Left kidney (tissue), 8 donors: ENCODE measurements around the gene INTS4. TPM values are rescaled to one million over a fixed set of nuclear protein-coding genes. Genes with fewer than 3 reads are reported as not detected.
"Not testable (repeated sequence)": the region's sequence is repeated elsewhere in the genome, so short reads cannot be mapped to it uniquely, and the experiment has no call there.

Source experiments
- DNase-seq: peaks from one replicate; pipeline ENCODE4 v3.0.0-alpha.2; 2013
- long read RNA-seq, 8 donors: transcript quantifications; one replicate each; lab custom pipeline, GENCODE V29; 2026
- polyA plus RNA-seq: library from polyadenylated mRNA; unstranded; fragments of 120-200 nt; gene quantifications from one replicate; pipeline ENCODE4 v1.2.1, GENCODE V29; 2013; ENCODE audit not compliant: insufficient read length

The INTS4 gene, protein sequence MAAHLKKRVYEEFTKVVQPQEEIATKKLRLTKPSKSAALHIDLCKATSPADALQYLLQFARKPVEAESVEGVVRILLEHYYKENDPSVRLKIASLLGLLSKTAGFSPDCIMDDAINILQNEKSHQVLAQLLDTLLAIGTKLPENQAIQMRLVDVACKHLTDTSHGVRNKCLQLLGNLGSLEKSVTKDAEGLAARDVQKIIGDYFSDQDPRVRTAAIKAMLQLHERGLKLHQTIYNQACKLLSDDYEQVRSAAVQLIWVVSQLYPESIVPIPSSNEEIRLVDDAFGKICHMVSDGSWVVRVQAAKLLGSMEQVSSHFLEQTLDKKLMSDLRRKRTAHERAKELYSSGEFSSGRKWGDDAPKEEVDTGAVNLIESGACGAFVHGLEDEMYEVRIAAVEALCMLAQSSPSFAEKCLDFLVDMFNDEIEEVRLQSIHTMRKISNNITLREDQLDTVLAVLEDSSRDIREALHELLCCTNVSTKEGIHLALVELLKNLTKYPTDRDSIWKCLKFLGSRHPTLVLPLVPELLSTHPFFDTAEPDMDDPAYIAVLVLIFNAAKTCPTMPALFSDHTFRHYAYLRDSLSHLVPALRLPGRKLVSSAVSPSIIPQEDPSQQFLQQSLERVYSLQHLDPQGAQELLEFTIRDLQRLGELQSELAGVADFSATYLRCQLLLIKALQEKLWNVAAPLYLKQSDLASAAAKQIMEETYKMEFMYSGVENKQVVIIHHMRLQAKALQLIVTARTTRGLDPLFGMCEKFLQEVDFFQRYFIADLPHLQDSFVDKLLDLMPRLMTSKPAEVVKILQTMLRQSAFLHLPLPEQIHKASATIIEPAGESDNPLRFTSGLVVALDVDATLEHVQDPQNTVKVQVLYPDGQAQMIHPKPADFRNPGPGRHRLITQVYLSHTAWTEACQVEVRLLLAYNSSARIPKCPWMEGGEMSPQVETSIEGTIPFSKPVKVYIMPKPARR
- 53.6 TPM for polyA plus RNA-seq
- long read RNA-seq, donor 1, partial matches to known transcripts = 5 of 7 reads
- long read RNA-seq, donor 1, other reads (novel, unspliced or antisense) = 0 of 7 reads
- long read RNA-seq, donor 2, partial matches to known transcripts = 0 of 3 reads
- long read RNA-seq, donor 2, other reads (novel, unspliced or antisense) = 0 of 3 reads
- long read RNA-seq, donor 3, partial matches to known transcripts = 0 of 4 reads
- long read RNA-seq, donor 3, other reads (novel, unspliced or antisense) = 0 of 4 reads
- long read RNA-seq, donor 4 = 0 reads
- long read RNA-seq, donor 5 = 0 reads
- long read RNA-seq, donor 6, partial matches to known transcripts = 0 of 1 reads
- long read RNA-seq, donor 6, other reads (novel, unspliced or antisense) = 0 of 1 reads
- long read RNA-seq, donor 7, partial matches to known transcripts = 0 of 4 reads
- long read RNA-seq, donor 7, other reads (novel, unspliced or antisense) = 0 of 4 reads
- long read RNA-seq, donor 8, partial matches to known transcripts = 0 of 1 reads
- long read RNA-seq, donor 8, other reads (novel, unspliced or antisense) = 0 of 1 reads

DNA sequence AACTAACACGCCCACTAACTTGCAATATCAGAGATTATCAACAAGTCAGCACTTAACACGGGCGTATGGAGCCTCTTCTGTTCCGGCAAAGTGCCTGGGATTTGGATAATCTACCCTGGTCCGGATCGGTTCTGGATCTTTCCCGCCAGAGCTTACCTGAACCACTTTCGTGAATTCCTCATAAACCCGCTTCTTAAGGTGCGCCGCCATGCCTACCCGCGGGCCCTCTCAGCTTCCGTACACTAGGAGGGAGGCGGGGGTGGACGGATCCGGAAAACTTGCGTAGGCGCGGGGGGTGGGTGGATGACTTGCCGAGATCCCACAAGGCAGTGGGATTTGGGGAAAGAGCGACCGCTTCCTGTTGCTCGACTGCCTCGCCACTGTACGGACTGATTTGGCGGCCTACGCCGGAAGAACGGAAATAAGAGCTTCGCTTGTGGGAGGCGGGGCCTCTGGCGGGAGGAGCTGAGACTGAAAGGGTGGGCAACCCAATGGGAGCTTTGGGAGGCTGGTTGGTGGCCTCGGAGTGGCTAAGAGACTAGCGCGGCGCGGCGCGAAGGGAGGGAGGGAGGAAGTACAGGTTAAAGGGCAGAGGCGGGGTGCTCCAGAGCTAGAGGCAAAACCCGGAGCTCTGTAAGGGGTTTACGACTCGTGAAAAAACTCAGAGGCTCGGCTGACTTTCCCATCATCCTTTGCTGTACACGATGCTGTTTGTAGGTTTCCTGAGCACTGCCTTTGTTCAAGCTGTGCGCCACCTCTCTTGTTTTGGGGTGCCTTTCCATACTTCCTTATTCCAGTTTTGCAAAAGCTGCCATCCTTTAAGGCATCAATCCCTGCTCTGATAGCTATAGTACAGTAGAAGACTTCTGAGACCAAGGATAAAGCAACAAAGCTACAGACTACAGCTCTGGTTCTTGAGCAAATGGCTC is at the start of gene INTS4:
Gene INTS4, minus strand, starts transcription at position 235 of the 929 bp plus-strand sequence. Its CDS starts 25 bp downstream, at position 210.
- DNase-seq = peak; percentile 100

DNA sequence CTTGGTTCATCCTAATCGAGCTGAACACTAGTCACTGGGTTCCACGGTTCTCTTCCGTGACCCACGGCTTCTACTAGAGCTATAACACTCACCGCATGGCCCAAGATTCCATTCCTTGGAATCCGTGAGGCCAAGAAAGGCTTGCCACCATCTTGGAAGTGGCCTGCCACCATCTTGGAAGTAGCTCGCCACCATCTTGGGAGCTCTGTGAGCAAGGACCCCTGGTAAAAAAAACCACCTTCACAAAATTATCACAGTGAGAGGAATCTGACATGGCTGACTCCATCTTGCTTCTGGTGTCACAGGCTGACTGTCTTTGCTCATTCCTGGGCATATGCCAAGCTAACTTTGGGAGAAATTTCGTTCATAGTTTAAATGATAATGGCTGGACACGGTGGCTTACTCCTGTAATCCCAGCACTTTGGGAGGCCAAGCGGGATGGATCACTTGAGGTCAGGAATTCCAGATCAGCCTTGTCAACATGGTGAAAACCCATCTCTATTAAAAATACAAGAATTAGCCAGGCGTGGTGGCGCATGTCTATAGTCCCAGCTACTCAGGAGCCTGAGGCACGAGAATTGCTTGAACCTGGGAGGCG is 47.5 kb upstream of the INTS4 start:
- no peak for DNase-seq

DNA sequence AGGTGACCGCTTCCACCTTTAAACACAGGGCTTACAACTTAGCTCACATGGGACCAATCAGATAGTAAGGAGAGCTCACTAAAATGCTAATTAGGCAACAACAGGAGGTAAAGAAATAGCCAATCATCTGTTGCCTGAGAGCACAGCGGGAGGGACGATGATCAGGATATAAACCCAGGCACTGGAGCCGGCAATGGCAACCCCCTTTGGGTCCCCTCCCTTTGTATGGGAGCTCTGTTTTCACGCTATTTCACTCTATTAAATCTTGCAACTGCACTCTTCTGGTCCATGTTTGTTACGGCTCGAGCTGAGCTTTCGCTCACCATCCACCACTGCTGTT is 46.9 kb upstream of the INTS4 start:
- not testable (repeated sequence) for DNase-seq

DNA sequence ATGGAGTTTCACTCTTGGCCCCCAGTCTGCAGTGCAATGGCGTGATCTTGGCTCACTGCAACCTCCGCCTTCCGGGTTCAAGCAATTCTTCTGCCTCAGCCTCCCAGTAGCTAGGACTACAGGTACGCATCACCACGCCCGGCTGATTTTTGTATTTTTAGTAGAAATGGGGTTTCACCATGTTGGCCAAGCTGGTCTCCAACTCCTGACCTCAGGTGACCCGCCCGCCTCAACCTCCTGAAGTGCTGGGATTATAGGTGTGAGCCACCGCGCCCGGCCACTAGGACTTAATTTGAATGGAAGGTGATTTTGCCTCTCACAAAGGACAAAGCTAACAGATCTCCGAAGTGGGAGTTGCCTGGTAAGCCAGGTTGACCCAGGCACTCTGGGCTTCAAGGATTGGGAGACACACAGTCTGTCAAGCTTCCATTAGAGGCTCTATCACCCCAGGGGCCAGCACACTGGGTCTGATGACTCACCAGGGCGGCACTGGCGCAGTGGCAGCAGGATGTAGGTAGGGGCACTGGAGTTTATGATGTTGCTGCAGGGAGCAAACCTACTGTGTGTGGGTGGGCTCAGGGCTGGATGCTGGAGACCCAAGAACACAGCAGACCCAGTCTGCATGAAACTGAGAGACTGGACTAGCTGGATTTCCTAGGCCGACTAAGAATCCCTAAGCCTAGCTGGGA is 46.4 kb upstream of the INTS4 start:
- DNase-seq = no peak

DNA sequence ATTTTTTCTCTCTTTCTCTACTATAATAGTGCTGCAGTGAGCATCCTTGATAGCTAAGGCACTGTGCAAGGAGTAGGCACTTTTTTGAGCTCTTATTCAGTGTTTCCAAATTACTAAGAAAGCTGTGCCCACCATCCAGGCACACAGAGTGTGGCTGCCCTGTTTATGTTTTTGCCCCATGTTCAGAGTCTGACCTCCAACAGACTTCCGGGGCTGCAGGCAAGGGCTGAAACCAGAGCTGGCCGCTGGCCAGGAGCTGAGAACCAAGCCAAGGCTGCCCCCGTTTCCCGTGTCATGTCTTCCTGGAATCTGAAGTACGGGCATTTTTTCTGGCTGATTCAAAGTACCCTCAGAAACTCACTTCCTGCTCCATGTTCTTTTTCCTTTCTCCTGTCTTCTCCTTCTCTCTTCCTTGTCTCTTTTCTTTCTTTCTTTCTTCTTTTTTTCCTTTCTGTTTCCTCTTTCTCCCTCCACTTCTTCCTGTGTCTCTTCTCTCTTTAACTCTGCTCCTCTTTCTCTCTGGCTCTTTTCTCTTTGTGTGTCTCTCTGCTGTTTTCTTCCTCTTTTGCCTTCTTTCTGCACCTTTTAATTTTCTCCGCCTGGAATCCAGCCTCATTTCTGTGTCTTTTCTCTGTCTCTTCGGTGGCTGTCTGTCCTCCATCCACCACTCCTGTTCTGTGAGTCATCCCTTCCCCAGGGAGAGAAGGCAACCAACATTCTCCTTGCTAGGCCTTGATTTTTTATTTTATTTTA is 45.6 kb upstream of the INTS4 start:
- DNase-seq = peak; percentile 61

DNA sequence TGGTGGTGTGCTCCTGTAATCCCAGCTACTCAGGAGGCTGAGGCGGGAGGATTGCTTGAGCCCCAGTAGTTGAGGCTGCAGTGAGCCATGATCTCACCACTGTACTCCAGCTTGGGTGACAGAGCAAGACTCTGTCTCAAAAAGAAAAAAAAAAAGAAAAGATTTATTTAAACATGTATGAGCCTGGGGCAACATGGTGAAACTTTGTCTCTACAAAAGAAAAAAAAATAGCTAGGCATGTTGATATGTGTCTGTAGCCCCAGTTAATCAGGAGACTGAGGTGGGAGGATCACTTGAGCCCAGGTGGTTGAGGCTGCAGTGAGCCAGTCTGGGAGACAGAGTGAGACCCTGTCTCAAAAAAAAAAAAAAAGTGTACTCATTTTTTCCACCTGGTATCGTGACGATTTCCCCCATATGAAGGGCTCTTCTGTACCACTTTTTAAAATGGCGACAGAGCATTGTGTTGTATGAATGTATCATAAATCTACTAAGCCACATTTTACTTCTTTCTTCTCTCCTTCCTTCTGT is 45.0 kb upstream of the INTS4 start:
- DNase-seq = no peak

DNA sequence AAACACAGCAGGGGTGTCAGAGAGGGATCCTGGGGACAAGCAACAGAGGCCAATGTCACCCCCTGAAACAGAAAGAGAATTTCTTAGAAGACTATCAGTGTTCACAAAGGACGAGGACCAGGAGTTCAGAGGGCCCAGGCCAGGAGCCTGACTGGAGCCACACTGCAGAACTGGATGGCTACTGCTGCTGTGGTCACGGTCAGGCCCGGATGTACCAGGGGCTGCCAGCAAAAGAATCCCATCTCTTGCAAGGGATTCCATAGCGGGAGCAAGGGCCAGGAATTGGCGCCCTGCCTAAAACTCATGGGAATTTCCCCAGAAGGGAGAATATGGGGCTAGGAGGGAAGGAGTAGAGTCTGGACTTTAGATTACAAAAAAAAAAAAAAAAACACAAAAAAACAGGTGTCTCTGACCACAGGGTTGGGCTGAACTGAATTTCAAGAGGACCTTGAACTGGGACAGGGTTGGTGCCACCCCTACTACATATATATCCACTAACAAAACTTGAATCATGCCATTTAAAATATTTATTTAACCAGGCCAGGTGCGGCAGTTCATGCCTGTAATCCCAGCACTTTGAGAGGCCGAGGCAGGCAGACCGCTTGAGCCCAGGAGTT is 44.3 kb upstream of the INTS4 start:
- no peak for DNase-seq

DNA sequence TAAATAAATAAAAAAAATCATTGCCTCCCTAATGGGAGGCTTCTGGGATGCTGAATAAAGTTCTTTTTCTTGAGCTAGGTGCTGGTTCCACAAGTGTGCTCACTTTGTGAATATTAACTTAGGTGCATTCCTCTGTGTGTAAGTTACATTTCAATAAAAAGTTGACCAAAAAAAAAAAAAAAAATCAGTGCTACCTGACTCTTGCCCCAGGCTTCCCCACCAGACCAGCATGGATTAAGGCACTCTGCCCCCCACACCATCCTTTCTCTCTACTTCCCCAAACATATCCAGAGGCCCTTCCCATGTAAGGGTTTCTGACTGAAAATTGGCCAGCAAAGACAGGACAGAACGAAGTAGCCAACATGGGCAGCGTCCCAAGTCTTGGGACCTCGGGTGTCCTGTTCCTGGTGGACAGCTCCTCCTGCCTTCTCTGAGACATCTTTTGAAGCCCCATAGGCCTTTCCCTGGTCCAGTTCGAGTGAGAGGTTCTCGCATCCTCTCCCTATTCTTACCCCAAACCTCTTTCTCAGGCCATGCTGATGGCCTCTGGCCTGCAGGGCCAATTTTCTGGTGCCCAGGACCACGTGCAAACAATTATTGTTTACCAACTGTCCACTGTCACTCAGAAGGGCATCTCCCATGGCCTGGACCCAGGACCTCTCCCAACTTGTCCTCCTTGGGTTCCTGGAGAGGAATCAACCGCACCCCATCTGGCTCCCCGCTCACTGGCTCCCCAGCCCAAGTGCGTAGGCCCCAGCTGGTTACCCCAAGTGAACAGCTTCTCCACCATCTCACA is 43.6 kb upstream of the INTS4 start:
- no peak for DNase-seq

DNA sequence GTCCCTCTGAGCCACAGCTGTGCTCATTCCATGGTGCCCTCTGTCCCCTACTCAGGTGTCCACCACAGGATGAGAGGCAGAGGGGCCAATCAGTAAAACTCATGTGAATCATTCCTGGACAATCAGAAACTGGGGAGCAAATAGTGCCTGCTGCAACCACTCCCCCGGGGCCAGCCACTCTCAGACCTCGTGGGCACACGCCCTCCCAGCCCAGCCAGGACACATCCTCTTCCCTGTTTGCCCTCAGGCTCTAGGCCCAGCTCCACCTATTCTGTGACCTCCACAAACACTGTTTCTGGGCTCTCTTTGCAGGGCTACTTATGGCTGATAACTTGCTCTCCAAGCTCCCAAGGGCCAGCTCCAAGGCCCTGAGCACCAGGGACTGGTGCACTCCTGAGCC is 42.6 kb upstream of the INTS4 start:
- no peak for DNase-seq

DNA sequence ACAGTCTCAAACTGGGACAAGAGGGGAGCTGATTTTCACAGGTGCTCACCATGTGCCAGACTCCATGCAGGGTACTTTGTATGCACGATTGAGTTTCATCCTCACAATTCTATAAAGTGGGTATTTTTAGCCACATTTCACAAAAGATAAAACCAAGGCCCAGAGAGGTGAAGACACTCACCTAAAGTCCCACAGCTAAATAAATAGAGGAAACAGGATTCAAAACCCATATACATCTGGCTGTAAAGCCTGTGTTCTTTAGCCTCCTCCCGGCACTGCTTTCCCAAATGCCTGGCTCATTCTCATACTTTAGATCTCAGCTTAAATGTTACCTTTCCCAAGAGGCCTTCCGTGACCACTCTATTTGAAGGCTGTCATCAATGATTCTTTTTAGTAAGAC is 41.8 kb upstream of the INTS4 start:
- no peak for DNase-seq

DNA sequence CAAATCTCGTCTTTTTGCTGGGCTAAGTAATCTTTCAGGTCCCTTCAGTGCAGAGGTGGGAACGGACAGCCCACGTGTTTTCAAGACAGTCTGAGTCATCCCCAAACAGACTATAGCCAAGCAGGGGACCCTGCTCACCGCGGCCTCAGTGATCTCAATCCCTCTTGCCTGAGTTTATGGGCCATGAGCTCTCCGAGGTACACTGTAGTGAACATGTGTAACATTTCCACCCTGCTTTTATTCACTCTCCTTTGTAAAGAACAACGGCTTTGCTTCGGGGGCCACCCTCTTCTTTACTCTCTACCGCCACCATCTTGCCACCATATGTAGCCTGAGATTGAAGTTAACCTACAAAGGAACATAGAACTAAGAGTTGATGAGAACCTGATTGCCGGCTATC is 40.2 kb upstream of the INTS4 start:
- DNase-seq = no peak

DNA sequence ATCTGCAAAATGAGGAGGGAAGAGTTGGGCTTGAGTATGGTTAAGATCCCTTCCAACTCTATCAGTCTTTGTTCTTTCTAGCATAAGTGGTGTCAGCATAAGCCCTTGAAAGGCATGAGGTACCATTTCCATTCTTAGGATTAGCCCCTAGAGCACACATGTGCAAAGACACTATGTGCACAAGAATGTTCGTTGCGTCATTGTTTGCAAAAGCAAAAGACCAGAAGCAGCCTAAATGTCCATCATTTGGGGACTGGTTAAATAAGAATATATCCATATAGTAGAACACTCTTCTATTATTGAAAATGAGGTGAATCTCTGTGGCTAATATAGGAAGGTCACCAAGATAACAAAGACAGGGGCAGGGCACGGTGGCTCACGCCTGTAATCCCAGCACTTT is 38.6 kb upstream of the INTS4 start:
- no peak for DNase-seq

DNA sequence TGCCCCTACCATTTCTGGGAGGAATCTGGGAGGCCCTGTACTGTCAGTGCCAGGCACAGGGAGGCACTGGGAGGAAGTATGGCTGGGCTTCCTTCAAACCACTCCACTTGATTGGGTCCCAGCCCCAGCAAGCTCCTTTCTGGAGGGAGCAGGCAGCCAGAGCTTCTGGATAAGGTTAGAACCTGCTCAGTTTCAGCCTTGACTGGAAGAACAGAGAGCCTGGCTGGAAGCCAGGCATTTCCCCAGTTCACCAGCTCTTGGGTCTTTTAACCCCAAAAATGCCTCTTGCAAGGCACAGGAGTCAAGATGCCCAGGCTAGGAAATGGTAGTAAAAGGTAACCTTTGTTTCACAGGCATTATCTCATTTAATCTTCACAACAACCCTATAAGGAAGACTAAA is 37.6 kb upstream of the INTS4 start:
- DNase-seq = no peak

DNA sequence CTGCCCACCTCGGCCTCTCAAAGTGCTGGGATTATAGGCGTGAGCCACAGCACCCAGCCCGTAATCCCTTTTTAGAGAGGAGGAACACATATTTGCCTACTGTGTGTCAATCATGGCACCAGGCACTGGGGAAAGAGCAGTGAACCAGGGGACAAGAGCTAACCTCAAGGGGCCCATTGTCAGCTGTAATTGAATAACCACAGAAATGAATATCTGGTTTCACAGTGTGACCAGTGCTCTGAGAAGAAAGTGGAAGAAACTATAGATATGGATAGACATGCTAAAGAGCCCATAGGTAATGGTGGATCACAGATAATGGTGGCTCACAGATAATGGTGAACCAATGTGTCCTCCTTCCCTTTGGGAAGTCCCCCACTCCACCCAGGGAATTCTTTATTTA is 37.2 kb upstream of the INTS4 start:
- DNase-seq = no peak

DNA sequence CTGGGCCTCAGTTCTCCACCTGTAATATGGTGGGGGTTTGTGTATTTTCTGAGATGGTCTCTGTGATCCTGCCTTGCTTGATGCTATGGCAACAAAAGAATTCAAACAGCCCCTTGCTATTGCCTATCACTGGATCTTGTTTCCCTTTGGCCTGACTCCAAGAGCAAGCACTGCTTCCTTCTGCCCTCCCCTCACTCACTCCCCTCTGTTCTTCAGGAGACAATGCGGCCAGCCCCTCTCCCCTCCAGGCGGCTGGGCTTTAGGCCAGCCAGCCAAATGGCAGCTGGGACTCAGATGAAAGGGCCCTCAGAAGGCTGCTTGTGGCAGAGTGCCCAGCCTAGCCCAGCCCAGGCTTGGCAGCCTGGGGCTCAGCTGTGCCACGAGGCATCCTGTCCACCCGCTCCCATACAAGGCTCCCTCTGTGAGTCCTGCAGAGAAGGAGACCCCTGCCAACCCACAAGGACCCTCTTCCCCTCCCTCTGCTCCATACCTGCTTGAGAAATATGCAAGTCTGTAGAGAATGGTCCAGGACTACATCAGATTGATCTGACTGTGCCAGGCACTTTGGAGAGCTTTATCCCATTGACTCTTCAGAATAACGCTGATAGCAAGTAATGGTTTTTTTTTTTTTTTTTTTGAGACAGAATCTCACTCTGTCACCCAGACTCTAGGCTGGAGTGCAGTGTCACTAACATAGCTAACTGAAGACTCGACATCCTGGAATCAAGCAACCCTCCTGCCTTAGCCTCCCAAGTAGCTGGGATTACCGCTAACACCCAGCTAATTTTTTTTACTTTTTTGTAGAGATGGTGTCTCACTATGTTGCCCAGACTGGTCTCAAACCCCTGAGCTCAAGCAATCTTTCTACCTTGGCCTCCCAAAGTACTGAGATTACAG is 36.2 kb upstream of the INTS4 start:
- peak; percentile 83 for DNase-seq

DNA sequence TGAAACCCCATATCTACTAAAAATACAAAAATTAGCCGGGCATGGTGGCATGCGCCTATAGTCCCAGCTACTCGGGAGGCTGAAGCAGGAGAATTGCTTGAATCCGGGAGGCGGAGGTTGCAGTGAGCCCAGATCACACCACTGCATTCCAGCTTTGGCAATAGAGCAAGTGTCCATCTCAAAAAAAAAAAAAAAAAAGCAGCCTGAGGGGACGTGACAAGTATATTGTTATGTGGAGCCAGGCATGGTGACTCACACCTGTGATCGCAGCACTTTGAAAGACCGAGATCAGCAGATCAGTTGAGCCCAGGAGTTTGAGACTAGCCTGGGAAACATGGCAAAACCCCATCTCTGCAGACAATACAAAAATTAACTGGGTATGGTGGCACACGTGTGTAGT is 34.0 kb upstream of the INTS4 start:
- not testable (repeated sequence) for DNase-seq
